Karpas-422 (cell line): ENCODE results near the gene ATP5F1D. TPM values are rescaled to one million over a fixed set of nuclear protein-coding genes. Genes with fewer than 3 reads are reported as not detected.

Source experiments
- DNase-seq: peaks from one replicate; pipeline ENCODE4 v3.0.0-alpha.2; 2015
- H2AFZ ChIP-seq: fragments of 200-600 bp; sonication (generic); 2 replicates; pipeline ENCODE4 v1.6.1; 2014; ENCODE audit warnings: antibody characterized with exemption, low read length, mixed read lengths
- H3K27ac ChIP-seq: fragments of 200-600 bp; sonication (generic); 2 replicates; pipeline ENCODE4 v1.5.1; 2014; ENCODE audit warnings: mild to moderate bottlenecking, low read length, moderate library complexity
- H3K27me3 ChIP-seq: fragments of 200-600 bp; sonication (generic); 2 replicates; pipeline ENCODE4 v1.6.1; 2014; ENCODE audit warnings: low read length, mixed read lengths
- H3K36me3 ChIP-seq: fragments of 200-600 bp; sonication (generic); 2 replicates; pipeline ENCODE4 v1.6.1; 2014; ENCODE audit warnings: low read length, mixed read lengths; ENCODE audit not compliant: insufficient read depth
- H3K4me1 ChIP-seq: fragments of 200-600 bp; sonication (generic); 2 replicates; pipeline ENCODE4 v1.6.1; 2014; ENCODE audit warnings: mild to moderate bottlenecking, low read length, mixed read lengths
- H3K4me2 ChIP-seq: fragments of 200-600 bp; sonication (generic); 2 replicates; pipeline ENCODE4 v1.6.1; 2014; ENCODE audit warnings: low read length, low read depth, mild to moderate bottlenecking; ENCODE audit not compliant: poor library complexity, severe bottlenecking
- H3K4me3 ChIP-seq: fragments of 200-600 bp; sonication (generic); 2 replicates; pipeline ENCODE4 v1.5.1; 2014; ENCODE audit warnings: mild to moderate bottlenecking, antibody characterized with exemption, low read length, mixed read lengths
- H3K79me2 ChIP-seq: fragments of 200-600 bp; sonication (generic); 2 replicates; pipeline ENCODE4 v1.6.1; 2014; ENCODE audit warnings: mild to moderate bottlenecking, low read length, mixed read lengths
- H3K9ac ChIP-seq: fragments of 200-600 bp; sonication (generic); 2 replicates; pipeline ENCODE4 v1.6.0; 2014; ENCODE audit warnings: low read length
- H3K9me2 ChIP-seq: fragments of 200-600 bp; sonication (generic), shearing (Covaris generic); replicated peaks from 2 replicates; pipeline ENCODE4 v1.6.0; 2014; ENCODE audit warnings: mild to moderate bottlenecking, low read length, moderate library complexity; ENCODE audit not compliant: insufficient read depth
- H3K9me3 ChIP-seq: fragments of 300-700, 200-600 bp; sonication (generic); 2 replicates; pipeline ENCODE4 v1.6.1; 2014; ENCODE audit warnings: low read length, mixed read lengths
- H4K20me1 ChIP-seq: fragments of 200-600 bp; sonication (generic); 2 replicates; pipeline ENCODE4 v1.6.1; 2014; ENCODE audit warnings: mild to moderate bottlenecking, antibody characterized with exemption, low read length, low read depth; ENCODE audit not compliant: insufficient read depth
- total RNA-seq: library from RNA; depleted of rRNA; stranded (reverse); fragments of >200 nt; shearing (Covaris generic); gene quantifications from 2 replicates; pipeline ENCODE4 v1.2.3, GENCODE V29; 2014; ENCODE audit warnings: low replicate concordance

The ATP5F1D gene
- total RNA-seq, 1 experiment from 2014 or later = 64.3 TPM

DNA sequence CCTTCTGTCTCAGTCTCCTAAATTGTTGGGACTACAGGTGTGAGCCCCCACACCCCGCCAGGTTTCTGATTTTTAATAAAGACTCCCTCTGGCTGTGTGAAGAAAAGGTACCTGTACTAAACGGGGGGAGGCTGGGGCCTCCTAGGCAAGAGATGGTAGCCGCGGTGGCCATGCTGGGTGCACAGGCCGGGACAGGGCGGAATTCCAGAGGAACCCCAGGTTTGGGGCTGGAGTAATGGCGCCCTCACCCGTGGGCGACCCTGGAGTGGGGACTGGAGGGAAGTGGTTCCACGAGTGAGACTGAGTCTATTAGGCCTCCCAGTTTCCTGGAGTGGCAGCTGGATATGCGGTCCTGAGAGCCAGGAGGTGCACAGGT lies 2.1 kb upstream of the ATP5F1D start:
- no peaks in the 10 kb centered on the region for H3K9me3 ChIP-seq
- H3K4me3 ChIP-seq = peak overlapping the region; percentile 100
- no peaks in the 10 kb centered on the region for H3K27me3 ChIP-seq
- peak overlapping the region; percentile 94 for H3K4me2 ChIP-seq
- H3K36me3 ChIP-seq = no peaks in the 10 kb centered on the region
- H3K79me2 ChIP-seq = peaks cover 24% of the 10 kb centered on the region
- peaks cover 54% of the 10 kb centered on the region for H3K4me1 ChIP-seq
- no peak for DNase-seq
- H3K27ac ChIP-seq = peak overlapping the region; percentile 70; the same call in 1 of the 2 replicates
- H4K20me1 ChIP-seq = 0 out of 2 replicates have a peak, but pooled peaks cover 6% of the 10 kb centered on the region
- peak overlapping the region; percentile 70; the same call in 1 of the 2 replicates for H2AFZ ChIP-seq
- H3K9ac ChIP-seq = peak overlapping the region; percentile 87
- H3K9me2 ChIP-seq = no peaks in the 10 kb centered on the region

DNA sequence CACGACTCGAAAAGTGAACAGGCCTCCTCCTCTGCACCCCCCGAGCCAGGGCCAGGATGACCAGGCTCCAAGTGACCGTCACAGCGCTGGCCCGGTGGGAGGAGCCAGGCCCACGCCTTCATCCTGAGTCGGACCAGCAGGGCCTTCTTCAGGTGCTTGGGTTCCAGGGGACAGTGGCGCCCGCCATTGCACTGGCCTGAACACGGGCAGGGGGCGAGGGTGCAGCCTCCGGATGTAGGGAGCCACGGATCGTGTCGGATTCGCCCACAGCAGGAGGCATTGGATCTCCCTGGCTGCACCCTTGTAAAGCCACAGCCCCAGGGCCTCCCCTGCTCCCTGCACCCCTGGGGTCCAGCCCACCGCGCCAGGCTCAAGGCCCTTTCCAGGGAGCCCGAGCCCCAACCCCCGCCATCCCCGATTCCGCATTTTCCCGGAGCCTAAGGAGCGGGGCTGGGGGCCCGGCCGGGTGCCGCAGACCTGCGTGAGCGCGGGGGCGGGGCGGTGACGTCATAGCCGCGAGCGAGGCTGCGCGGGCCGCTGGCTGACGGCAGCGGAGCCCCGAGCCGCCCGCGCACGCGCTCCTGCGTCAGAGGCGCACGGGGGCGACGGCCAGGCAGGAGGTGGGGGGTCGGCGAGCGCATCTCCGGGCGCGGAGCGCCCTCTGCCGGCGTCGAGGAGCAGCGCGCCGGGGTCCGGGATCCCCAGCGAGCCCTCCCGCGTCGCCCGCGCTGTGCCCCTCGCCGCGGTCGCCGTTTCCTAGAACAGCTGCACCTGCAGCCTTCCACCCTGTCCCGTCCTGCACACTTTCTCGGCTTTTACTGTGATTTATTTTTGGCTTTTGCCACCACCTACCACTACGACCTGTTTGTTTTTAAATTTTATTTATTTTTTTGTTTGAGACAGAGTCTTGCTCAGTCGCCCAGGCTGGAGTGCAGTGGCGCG lies 1.5 kb upstream of the ATP5F1D start:
- H3K27ac ChIP-seq = peak overlapping the region; percentile 70
- H3K9me2 ChIP-seq = no peaks in the 10 kb centered on the region
- H3K9me3 ChIP-seq = no peaks in the 10 kb centered on the region
- 0 out of 2 replicates have a peak, but pooled peaks cover 6% of the 10 kb centered on the region for H4K20me1 ChIP-seq
- peak overlapping the region; percentile 70; the same call in 1 of the 2 replicates for H2AFZ ChIP-seq
- H3K4me1 ChIP-seq = peaks cover 60% of the 10 kb centered on the region
- H3K27me3 ChIP-seq = no peaks in the 10 kb centered on the region
- peak overlapping the region; percentile 94 for H3K4me2 ChIP-seq
- peak overlapping the region; percentile 100 for H3K9ac ChIP-seq
- DNase-seq = peak; percentile 98
- no peaks in the 10 kb centered on the region for H3K36me3 ChIP-seq
- peak overlapping the region; percentile 100 for H3K4me3 ChIP-seq
- peaks cover 24% of the 10 kb centered on the region for H3K79me2 ChIP-seq

DNA sequence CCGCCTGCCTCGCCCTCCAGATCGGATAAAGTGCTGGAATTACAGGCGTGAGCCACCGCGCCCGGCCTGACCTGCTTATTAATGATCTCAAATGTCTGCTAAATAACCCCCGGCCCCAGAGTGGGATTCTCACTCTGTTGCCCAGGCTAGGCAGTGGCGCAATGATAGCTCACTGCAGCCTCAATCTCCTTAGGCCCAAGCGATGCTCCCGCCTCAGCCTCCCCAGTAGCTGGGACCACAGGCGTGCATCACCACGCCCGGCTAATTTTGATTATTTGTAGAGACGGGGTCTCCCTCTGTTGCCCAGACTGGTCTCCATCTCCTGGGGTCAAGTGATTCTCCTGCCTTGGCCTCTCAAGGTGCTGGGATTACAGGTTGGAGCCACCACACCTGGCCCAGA lies 626 bp upstream of the ATP5F1D start:
- no peak for DNase-seq
- no peaks in the 10 kb centered on the region for H3K9me3 ChIP-seq
- peak overlapping the region; percentile 100 for H3K4me3 ChIP-seq
- no peaks in the 10 kb centered on the region for H3K9me2 ChIP-seq
- 0 out of 2 replicates have a peak overlapping the region, but pooled peaks have one; percentile 16 for H2AFZ ChIP-seq
- H3K36me3 ChIP-seq = no peaks in the 10 kb centered on the region
- no peaks in the 10 kb centered on the region for H3K27me3 ChIP-seq
- H3K27ac ChIP-seq = peak overlapping the region; percentile 44
- H4K20me1 ChIP-seq = 0 out of 2 replicates have a peak, but pooled peaks cover 6% of the 10 kb centered on the region
- peak overlapping the region; percentile 100 for H3K9ac ChIP-seq
- peaks cover 69% of the 10 kb centered on the region for H3K4me1 ChIP-seq
- H3K4me2 ChIP-seq = peak overlapping the region; percentile 94
- H3K79me2 ChIP-seq = peaks cover 24% of the 10 kb centered on the region

DNA sequence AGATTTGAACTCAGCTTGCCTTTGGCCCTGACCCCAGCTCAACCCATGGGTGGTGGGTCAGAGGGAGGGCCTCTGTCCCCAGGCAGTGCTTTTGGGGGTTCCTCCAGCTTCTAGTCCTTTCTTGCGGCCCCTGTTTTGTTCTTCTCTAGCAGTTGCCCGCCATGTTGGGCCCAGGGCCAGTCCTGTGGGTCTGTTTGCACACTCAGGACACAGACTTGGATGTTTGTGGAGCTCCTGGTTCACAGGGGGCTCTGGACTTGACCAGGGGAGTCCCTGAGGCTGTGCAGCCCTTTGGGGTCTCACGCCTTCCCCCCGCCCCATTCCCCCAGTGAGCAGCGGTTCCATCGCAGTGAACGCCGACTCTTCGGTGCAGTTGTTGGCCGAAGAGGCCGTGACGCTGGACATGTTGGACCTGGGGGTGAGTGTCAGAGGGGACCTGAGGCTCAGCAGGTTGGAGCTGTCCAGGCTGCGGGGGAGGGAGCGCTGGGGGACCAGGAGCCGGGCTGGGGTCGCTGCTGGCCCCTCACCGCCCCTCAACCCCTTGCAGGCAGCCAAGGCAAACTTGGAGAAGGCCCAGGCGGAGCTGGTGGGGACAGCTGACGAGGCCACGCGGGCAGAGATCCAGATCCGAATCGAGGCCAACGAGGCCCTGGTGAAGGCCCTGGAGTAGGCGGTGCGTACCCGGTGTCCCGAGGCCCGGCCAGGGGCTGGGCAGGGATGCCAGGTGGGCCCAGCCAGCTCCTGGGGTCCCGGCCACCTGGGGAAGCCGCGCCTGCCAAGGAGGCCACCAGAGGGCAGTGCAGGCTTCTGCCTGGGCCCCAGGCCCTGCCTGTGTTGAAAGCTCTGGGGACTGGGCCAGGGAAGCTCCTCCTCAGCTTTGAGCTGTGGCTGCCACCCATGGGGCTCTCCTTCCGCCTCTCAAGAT lies 2.5 kb downstream of the ATP5F1D start:
- no peaks in the 10 kb centered on the region for H3K9me2 ChIP-seq
- peak overlapping the region; percentile 100 for H3K9ac ChIP-seq
- no peaks in the 10 kb centered on the region for H3K9me3 ChIP-seq
- peaks cover 63% of the 10 kb centered on the region for H3K4me1 ChIP-seq
- H4K20me1 ChIP-seq = 0 out of 2 replicates have a peak, but pooled peaks cover 6% of the 10 kb centered on the region
- peak overlapping the region; percentile 89 for H3K27ac ChIP-seq
- H3K79me2 ChIP-seq = peaks cover 19% of the 10 kb centered on the region
- H2AFZ ChIP-seq = no peak overlapping the region
- peak; percentile 94 for DNase-seq
- no peaks in the 10 kb centered on the region for H3K36me3 ChIP-seq
- H3K4me3 ChIP-seq = peak overlapping the region; percentile 100
- H3K27me3 ChIP-seq = no peaks in the 10 kb centered on the region
- H3K4me2 ChIP-seq = peak overlapping the region; percentile 94

DNA sequence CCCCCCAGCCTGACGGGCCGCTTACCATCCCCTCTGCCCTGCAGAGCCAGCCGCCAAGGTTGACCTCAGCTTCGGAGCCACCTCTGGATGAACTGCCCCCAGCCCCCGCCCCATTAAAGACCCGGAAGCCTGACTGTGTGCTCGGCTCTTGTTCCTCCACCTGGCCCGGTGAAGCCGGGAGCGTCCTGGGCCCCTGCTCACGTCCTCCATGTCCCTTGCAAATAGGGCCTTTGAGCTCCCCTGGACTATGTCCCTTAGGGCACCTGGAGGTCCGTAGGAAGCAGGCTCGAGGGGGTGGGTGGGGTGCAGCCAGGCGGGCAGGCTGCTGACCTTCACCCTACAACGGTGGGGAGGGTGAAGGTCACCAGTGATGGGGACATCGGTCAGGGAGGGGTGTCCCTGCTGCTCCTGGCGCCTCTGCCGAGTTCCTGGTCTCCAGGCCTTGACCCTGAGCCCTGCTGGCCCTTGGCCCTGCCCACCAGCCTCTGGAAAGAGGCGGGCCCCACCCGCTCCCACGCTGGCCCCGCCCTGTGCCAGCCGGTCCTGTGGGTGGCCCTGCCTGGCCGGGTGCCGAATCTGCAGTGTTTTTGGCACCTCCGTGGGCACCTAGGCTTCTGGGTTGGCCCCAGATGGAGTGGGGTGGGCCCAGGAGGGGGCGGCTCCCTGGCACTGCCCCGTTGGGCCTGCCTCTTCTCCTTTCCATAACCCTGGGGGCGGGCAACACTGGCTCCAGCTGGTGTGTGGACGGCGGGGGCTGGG lies 3.3 kb downstream of the ATP5F1D start:
- Histone ChIP-seq H4K20me1 (peaks cover 8% of the 10 kb centered on the region; the same call in 1 of the 2 replicates), H3K27me3 (no peaks in the 10 kb centered on the region), H3K4me1 (peaks cover 55% of the 10 kb centered on the region), H3K4me2 (peak overlapping the region; percentile 94), H3K79me2 (peaks cover 21% of the 10 kb centered on the region), H3K36me3 (no peaks in the 10 kb centered on the region; the same call in 1 of the 2 replicates), H3K27ac (peak overlapping the region; percentile 89), H3K9me2 (no peaks in the 10 kb centered on the region), H3K9ac (peak overlapping the region; percentile 100), H2AFZ (no peak overlapping the region), H3K4me3 (peak overlapping the region; percentile 100), H3K9me3 (no peaks in the 10 kb centered on the region)
- no peak for DNase-seq

DNA sequence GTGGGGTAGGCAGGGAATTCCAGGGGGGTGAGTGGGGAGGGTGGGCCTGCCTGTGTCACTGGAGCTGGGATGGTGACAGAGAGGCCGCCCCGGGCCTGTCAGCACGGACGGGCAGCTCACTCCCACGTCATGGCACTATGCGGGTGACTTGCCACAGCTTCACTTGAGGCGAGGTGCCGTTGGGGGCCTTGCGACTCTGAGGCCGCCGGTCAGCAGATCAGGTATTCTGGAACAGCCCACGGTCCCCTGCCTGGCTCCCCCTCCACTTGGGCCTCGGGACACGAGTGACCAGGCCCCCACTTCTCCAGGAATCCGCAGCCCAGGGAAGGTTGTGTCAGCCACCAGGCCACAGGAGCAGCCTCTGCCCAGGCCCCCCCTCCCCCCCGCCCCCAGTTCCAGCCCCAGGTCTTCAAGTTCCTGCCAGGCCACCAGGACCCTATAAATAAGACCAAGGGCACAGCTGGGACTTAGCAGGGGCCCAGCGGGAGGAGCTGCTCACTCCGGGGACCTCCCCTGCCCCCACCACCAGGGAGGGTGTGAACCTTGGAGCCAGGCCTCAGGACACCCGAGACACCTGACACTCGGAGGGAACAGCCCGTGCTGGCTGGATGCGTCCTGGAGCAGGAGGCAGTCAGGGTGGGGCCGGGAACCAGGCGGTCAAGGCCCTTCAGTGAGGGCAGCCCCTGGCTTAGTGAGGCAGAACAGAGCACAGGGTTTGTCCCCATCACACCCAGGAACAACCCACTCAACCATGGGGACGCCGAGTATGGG lies 4.1 kb downstream of the ATP5F1D start:
- peaks cover 53% of the 10 kb centered on the region for H3K4me1 ChIP-seq
- H3K27ac ChIP-seq = peak overlapping the region; percentile 89
- H3K9me2 ChIP-seq = no peaks in the 10 kb centered on the region
- peak overlapping the region; percentile 94 for H3K4me2 ChIP-seq
- H4K20me1 ChIP-seq = peaks cover 9% of the 10 kb centered on the region; the same call in 1 of the 2 replicates
- H3K27me3 ChIP-seq = no peaks in the 10 kb centered on the region
- no peaks in the 10 kb centered on the region; the same call in 1 of the 2 replicates for H3K36me3 ChIP-seq
- peak overlapping the region; percentile 100 for H3K9ac ChIP-seq
- no peak overlapping the region for H2AFZ ChIP-seq
- H3K79me2 ChIP-seq = peaks cover 23% of the 10 kb centered on the region
- H3K4me3 ChIP-seq = peak overlapping the region; percentile 100
- no peaks in the 10 kb centered on the region for H3K9me3 ChIP-seq
- DNase-seq = peak; percentile 70
